Neuronal stem cell (in vitro differentiated cells): ENCODE results near the gene TRPM2.

Source experiments
- DNase-seq: peaks from one replicate; pipeline ENCODE4 v3.0.0-alpha.2; 2013; ENCODE audit warnings: low spot score
- H2AFZ ChIP-seq: one replicate; pipeline ENCODE4 v1.6.1; 2013; ENCODE audit warnings: mild to moderate bottlenecking, low read length, inconsistent platforms
- H2AK5ac ChIP-seq: 2 replicates; pipeline ENCODE4 v1.6.1; 2013; ENCODE audit warnings: low read depth, mild to moderate bottlenecking, inconsistent platforms, low read length, moderate library complexity, mixed read lengths
- H2BK120ac ChIP-seq: 2 replicates; pipeline ENCODE4 v1.6.1; 2013; ENCODE audit warnings: low read depth, mild to moderate bottlenecking, inconsistent platforms, low read length, moderate library complexity, mixed read lengths
- H2BK12ac ChIP-seq: one replicate; pipeline ENCODE4 v1.6.1; 2013; ENCODE audit warnings: low read length, inconsistent platforms
- H2BK15ac ChIP-seq: 2 replicates; pipeline ENCODE4 v1.6.1; 2013; ENCODE audit warnings: mild to moderate bottlenecking, low read length, inconsistent platforms, mixed read lengths
- H2BK5ac ChIP-seq: one replicate; pipeline ENCODE4 v1.6.1; 2013; ENCODE audit warnings: inconsistent platforms, mild to moderate bottlenecking, low read length, moderate library complexity
- H3K14ac ChIP-seq: one replicate; pipeline ENCODE4 v1.6.1; 2013; ENCODE audit warnings: low read length, inconsistent platforms
- H3K18ac ChIP-seq: 2 replicates; pipeline ENCODE4 v1.6.1; 2013; ENCODE audit warnings: low read length, inconsistent platforms
- H3K23ac ChIP-seq: 2 replicates; pipeline ENCODE4 v1.6.1; 2013; ENCODE audit warnings: low read depth, mild to moderate bottlenecking, mixed read lengths, low read length, inconsistent platforms; ENCODE audit not compliant: poor library complexity
- H3K27ac ChIP-seq: replicated peaks from 3 replicates; pipeline ENCODE4 v1.5.1; 2013; ENCODE audit warnings: low read length, inconsistent platforms
- H3K27me3 ChIP-seq, 3 experiments: 2 replicates each; pipeline ENCODE4 v1.6.1; 2013; ENCODE audit warnings: low read length in 3 of 3, mild to moderate bottlenecking in 2 of 3, inconsistent platforms in 1 of 3, low read depth in 1 of 3, mixed read lengths in 1 of 3, moderate library complexity in 1 of 3; ENCODE audit not compliant: control insufficient read depth in 3 of 3, insufficient read depth in 3 of 3
- H3K36me3 ChIP-seq, 2 donors: replicated peaks in 1 of 2; 2 replicates each; pipeline ENCODE4 v1.6.1; 2013; ENCODE audit warnings: low read length in 2 of 2; ENCODE audit not compliant: control insufficient read depth in 2 of 2, insufficient read depth in 2 of 2
- H3K4ac ChIP-seq: 2 replicates; pipeline ENCODE4 v1.6.1; 2013; ENCODE audit warnings: inconsistent platforms, mild to moderate bottlenecking, low read length, moderate library complexity
- H3K4me1 ChIP-seq, 2 donors: 1 replicate in 1 of 2; 2 replicates in 1 of 2; pipeline ENCODE4 v1.6.1; 2013; ENCODE audit warnings: low read length in 2 of 2, low read depth in 1 of 2; ENCODE audit not compliant: control insufficient read depth in 2 of 2, insufficient read depth in 1 of 2
- H3K4me2 ChIP-seq: one replicate; pipeline ENCODE4 v1.6.1; 2013; ENCODE audit warnings: mild to moderate bottlenecking, low read length, inconsistent platforms; ENCODE audit not compliant: insufficient read depth, poor library complexity, severe bottlenecking
- H3K4me3 ChIP-seq, 2 donors: 2 replicates each; pipeline ENCODE4 v1.5.1; 2013; ENCODE audit warnings: low read length in 2 of 2, mild to moderate bottlenecking in 2 of 2, inconsistent platforms in 1 of 2, moderate library complexity in 1 of 2
- H3K79me1 ChIP-seq: one replicate; pipeline ENCODE4 v1.6.1; 2013; ENCODE audit warnings: low read depth, mild to moderate bottlenecking, inconsistent platforms, low read length, moderate library complexity
- H3K9ac ChIP-seq: one replicate; pipeline ENCODE4 v1.6.1; 2013; ENCODE audit warnings: mild to moderate bottlenecking, low read depth, low read length, inconsistent platforms; ENCODE audit not compliant: poor library complexity
- H3K9me3 ChIP-seq, 2 donors: replicated peaks in 1 of 2; 2 replicates each; pipeline versions ENCODE3 to v1.6.1; 2013; ENCODE audit warnings: low read length in 2 of 2, mild to moderate bottlenecking in 2 of 2, inconsistent platforms in 1 of 2, low read depth in 1 of 2, mixed read lengths in 1 of 2, moderate library complexity in 1 of 2; ENCODE audit not compliant: control insufficient read depth in 2 of 2, insufficient read depth in 1 of 2
- H4K8ac ChIP-seq: one replicate; pipeline ENCODE4 v1.6.1; 2013; ENCODE audit warnings: low read depth, mild to moderate bottlenecking, inconsistent platforms, low read length, moderate library complexity
- H4K91ac ChIP-seq: one replicate; pipeline ENCODE4 v1.6.1; 2013; ENCODE audit warnings: low read length, low read depth, mild to moderate bottlenecking, inconsistent platforms; ENCODE audit not compliant: poor library complexity
- WGBS, 2 donors: extraction: QIAGEN DNeasy Blood & Tissue Kit; methylation state at CpG; one replicate each; pipeline ENCODE4 v1.1.7; 2013; ENCODE audit warnings: missing lambda C conversion rate in 2 of 2, mixed read lengths in 1 of 2; ENCODE audit not compliant: insufficient read length in 2 of 2, insufficient replicate concordance in 1 of 2; ENCODE audit errors: extremely low coverage in 2 of 2; 5-methylcytosine and 5-hydroxymethylcytosine counted together

TRPM2 gene

DNA sequence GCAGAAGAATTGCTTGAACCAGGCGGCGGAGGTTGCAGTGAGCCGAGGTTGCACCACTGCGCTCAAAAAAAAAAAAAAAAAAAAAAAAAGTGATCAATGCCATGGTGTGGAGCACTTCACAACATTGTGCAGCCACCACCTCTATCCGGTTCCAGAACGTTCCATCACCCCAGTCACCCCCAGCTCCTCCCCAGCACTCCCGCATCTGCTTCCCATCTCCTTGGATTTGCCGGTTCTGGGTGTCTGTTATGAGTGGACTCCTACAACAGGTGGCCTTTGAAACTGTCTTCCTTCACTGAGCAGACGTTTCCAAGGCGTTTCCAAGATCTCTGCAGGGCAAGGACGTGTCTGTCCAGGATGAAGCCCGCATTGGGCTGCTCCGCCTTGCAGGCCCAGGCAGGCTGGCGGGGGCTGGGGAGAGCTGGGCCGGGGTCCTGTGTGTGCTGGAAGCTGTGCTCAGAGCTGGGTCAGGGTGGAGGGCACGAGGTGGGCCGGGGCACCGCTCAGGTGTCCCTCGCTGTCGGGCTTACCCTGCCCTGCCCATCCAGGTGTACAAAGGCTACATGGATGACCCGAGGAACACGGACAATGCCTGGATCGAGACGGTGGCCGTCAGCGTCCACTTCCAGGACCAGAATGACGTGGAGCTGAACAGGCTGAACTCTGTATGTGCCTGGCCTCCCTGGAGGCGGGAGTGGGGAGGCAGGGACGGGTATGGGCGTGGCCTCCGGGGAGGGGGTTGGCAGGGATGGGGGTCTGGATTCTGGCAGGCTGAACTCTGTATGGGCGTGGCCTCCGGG, 87.0 kb downstream of the TRPM2 start:
- H3K4me2 ChIP-seq, result no peak overlapping the region
- H2AK5ac ChIP-seq, result peak overlapping the region; percentile 88
- H3K27ac ChIP-seq, result no peak overlapping the region
- no peaks in the 10 kb centered on the region for H3K79me1 ChIP-seq
- H3K23ac ChIP-seq, result peak overlapping the region; percentile 80
- H2BK120ac ChIP-seq, result no peak overlapping the region
- peaks cover 0 to 3% (median 0%) of the 10 kb centered on the region in 3 experiments for H3K27me3 ChIP-seq
- H3K36me3 ChIP-seq, result no peaks in the 10 kb centered on the region
- no peaks in the 10 kb centered on the region for H3K4me1 ChIP-seq
- H4K91ac ChIP-seq, result no peak overlapping the region
- WGBS, 2 donors, result no CpG with 5 or more reads among the region's 33 CpGs
- H3K9ac ChIP-seq, result peak overlapping the region; percentile 50
- H3K9me3 ChIP-seq, result peaks cover 0 to 4% of the 10 kb centered on the region in 2 donors
- H3K4ac ChIP-seq, result no peak overlapping the region
- peak overlapping the region; percentile 98 for H4K8ac ChIP-seq
- DNase-seq, result no peak
- peak overlapping the region; percentile 71 for H3K18ac ChIP-seq
- H3K14ac ChIP-seq, result peak overlapping the region; percentile 100
- H2BK5ac ChIP-seq, result no peak overlapping the region
- H2BK12ac ChIP-seq, result no peak overlapping the region
- peak overlapping the region; percentile 85 for H2BK15ac ChIP-seq
- H2AFZ ChIP-seq, result no peak overlapping the region
- H3K4me3 ChIP-seq, result no peak overlapping the region

DNA sequence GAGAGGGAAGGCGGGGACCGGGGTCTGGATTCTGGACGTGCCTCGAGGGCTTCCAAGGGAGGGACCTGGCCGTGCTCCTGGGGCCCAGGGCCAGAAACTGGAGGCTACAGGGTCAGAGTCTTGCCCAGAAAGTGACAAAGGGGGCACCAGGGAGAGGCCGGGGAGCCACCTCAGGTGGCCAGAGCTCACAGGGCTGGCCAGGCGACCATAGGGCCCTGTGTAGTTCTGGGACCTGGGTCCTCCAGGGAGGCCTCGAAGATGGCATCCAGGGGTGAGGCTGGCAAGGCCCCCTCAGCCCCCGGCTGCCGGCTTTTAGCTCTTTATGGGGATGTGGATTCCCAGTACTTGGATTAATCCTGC, 87.6 kb downstream of the TRPM2 start:
- no peak overlapping the region for H3K4me2 ChIP-seq
- H3K4me3 ChIP-seq, result no peak overlapping the region
- no peak overlapping the region for H3K27ac ChIP-seq
- WGBS, 2 donors, result no CpG with 5 or more reads among the region's 10 CpGs
- H3K79me1 ChIP-seq, result no peaks in the 10 kb centered on the region
- H3K18ac ChIP-seq, result no peak overlapping the region
- no peaks in the 10 kb centered on the region for H3K4me1 ChIP-seq
- no peak overlapping the region for H3K9ac ChIP-seq
- peaks cover 0 to 4% of the 10 kb centered on the region in 2 donors for H3K9me3 ChIP-seq
- no peak overlapping the region for H2BK12ac ChIP-seq
- H3K14ac ChIP-seq, result no peak overlapping the region
- H3K23ac ChIP-seq, result no peak overlapping the region
- H2AFZ ChIP-seq, result no peak overlapping the region
- peak overlapping the region; percentile 88 for H2AK5ac ChIP-seq
- H2BK5ac ChIP-seq, result no peak overlapping the region
- no peaks in the 10 kb centered on the region for H3K36me3 ChIP-seq
- no peak overlapping the region for H4K8ac ChIP-seq
- no peak overlapping the region for H4K91ac ChIP-seq
- no peak for DNase-seq
- no peak overlapping the region for H2BK120ac ChIP-seq
- H3K4ac ChIP-seq, result no peak overlapping the region
- H2BK15ac ChIP-seq, result peak overlapping the region; percentile 85
- peaks cover 0 to 3% (median 0%) of the 10 kb centered on the region in 3 experiments for H3K27me3 ChIP-seq

DNA sequence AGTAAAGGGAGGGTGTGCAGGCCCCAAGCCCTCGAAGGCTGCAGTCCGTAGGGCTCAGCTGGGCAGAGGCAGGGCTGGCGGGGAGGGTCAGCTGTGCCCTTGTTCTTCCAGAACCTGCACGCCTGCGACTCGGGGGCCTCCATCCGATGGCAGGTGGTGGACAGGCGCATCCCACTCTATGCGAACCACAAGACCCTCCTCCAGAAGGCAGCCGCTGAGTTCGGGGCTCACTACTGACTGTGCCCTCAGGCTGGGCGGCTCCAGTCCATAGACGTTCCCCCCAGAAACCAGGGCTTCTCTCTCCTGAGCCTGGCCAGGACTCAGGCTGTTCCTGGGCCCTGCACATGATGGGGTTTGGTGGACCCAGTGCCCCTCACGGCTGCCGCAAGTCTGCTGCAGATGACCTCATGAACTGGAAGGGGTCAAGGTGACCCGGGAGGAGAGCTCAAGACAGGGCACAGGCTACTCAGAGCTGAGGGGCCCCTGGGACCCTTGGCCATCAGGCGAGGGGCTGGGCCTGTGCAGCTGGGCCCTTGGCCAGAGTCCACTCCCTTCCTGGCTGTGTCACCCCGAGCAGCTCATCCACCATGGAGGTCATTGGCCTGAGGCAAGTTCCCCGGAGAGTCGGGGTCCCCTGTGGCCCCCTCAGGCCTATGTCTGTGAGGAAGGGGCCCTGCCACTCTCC, 88.3 kb downstream of the TRPM2 start:
- no CpG with 5 or more reads among the region's 20 CpGs for WGBS, 2 donors
- Histone ChIP-seq H3K27me3 (peaks cover 0 to 3% (median 0%) of the 10 kb centered on the region in 3 experiments), H4K8ac (no peak overlapping the region), H3K27ac (no peak overlapping the region), H2BK12ac (peak overlapping the region; percentile 46), H3K4me1 (no peaks in the 10 kb centered on the region), H3K14ac (no peak overlapping the region), H3K9ac (peak overlapping the region; percentile 3), H4K91ac (no peak overlapping the region), H3K4ac (no peak overlapping the region), H3K18ac (peak overlapping the region; percentile 44), H2BK15ac (no peak overlapping the region), H2AK5ac (peak overlapping the region; percentile 88), H3K36me3 (no peaks in the 10 kb centered on the region), H3K4me2 (no peak overlapping the region), H2BK120ac (peak overlapping the region; percentile 5), H3K79me1 (no peaks in the 10 kb centered on the region), H3K9me3 (peaks cover 0 to 4% of the 10 kb centered on the region in 2 donors), H3K4me3 (no peak overlapping the region), H3K23ac (peak overlapping the region; percentile 39), H2AFZ (no peak overlapping the region), H2BK5ac (no peak overlapping the region)
- no peak for DNase-seq
